Measurements from ENCODE around the gene MAPK9.
A peak's percentile ranks its signal among the peaks of the same experiment; 100 is the strongest.

The MAPK9 gene

DNA sequence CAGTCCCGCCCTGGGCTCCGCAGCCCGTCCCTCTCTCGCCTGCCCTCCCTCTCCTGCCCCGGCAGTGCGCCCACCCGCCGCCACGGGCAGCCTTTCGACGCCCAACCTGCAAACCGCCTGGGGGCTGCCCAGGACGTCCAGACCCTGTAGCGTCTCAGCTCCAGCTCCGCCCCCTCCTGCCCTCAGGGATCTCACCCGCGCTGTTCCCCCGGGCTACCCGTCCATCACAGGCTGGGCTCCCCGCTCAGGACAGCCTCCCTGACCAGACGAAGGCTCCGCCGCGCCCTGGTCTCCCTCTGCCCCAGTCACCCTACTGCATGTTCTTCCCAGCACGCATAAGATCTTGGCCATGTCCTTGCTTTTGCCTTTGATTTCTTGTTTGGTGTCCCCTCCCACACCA is 84.3 kb downstream of the MAPK9 start:
- no peak for TF ChIP-seq CTCF (conservative IDR thresholded peaks at IDR 0.05; ENCODE audit: low read depth, low read length)
- no peak overlapping the region for H3K4me3 ChIP-seq (ENCODE audit: low read length)
- no peak for DNase-seq (ENCODE audit: low read depth)

GRCh38 chr5:180206993-180207392 is 84.9 kb downstream of the MAPK9 start:
- TF ChIP-seq CTCF (conservative IDR thresholded peaks at IDR 0.05; ENCODE audit: low read depth, low read length) = no peak

DNA sequence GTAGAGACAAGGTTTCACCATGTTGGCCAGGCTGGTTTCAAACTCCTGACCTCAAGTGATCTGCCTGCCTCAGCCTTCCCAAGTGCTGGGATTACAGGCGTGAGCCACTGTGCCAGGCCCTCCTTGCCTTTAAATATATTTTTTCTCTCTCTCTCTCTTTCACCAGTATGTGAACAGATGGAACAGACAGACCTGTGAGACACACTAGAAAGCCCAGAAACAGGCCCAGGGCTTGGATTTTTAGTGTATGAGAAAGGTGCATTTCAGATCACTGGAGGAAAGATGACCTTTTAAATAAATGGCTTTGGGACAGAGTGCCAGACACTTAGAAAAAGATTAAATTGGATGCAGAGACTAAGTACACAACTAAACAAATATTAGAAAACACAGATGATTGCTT is 86.0 kb downstream of the MAPK9 start:
- DNase-seq (ENCODE audit: low read depth) = no peak
- TF ChIP-seq CTCF (conservative IDR thresholded peaks at IDR 0.05; ENCODE audit: low read depth, low read length) = no peak
- no peak overlapping the region for H3K4me3 ChIP-seq (ENCODE audit: low read length)

More at GRCh38 chr5:180206993-180207392, 84.9 kb downstream of the MAPK9 start:
- H3K4me3 ChIP-seq (ENCODE audit: low read length) = no peak overlapping the region
- no peak for DNase-seq (ENCODE audit: low read depth)

DNA sequence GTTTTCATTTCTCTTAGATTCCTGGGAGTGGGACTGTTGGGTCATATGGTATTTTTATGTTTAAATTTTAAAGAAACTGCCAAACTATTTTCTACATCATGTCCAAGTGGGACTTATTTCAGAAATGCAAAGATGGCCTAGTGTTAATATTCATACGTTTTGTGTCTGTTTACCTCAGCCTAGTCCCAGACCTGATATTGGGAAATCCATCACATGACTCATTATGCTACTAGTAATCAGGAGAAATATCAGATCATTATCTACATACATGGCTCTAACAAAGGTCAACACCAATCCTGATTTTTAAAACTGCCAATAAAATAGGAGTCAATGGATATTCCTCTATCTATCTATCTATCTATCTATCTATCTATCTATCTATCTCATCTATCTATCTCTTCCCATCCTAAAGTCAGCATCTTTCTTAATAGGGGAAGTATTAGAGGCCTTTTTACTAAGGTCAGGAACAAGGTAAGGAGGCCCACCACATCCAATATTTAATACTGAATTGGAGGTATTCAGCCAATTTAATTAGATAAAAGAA is 87.5 kb downstream of the MAPK9 start:
- H3K4me3 ChIP-seq (ENCODE audit: low read length) = no peak overlapping the region
- no peak for TF ChIP-seq CTCF (conservative IDR thresholded peaks at IDR 0.05; ENCODE audit: low read depth, low read length)
- DNase-seq (ENCODE audit: low read depth) = no peak

GRCh38 chr5:180202939-180203573 is 88.8 kb downstream of the MAPK9 start:
- DNase-seq (ENCODE audit: low read depth) = no peak
- H3K4me3 ChIP-seq (ENCODE audit: low read length) = no peak overlapping the region

DNA sequence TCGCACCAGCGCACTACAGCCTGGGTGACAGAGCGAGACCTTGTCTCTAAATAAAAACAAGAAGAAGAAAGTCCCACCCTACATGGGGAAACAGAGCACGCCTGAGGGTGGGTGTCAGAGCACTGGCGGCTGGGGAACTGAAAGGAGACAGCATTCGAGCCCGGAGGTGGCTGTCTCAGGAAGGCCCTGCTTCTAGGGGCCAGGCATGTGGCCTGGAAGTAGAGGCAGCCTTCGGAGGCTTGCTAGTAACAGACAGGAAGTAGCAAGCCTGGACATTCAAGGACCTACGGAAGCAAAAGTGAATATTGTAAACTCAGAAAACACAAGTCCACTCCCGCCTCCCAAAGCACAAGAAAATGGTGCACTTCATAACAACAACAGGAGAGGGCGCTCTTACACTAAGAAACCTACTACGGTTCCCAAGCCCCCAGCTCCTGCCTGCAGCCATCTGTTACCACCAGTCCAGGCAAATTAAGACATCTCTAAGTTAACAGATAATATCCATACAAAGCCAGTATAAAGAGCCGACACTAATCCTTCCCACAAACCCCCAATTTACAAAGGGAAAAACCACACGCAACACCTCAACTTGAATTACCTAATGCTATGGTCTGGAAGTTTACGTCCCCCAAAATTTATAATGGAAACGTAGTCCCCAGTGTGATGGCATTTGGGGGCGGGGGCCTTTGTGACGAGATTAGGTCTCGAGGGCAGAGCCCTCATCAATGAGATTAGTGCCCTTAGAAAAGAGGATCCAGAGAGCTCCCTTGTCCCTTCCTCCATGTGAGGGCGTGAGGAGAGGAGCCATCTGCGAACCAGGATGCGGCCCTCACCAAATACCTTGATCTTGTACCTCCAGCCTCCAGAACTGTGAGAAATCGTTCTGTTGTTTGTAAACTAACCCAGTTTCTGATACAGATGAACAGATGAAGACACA is 90.6 kb downstream of the MAPK9 start:
- no peak for DNase-seq (ENCODE audit: low read depth)
- TF ChIP-seq CTCF (conservative IDR thresholded peaks at IDR 0.05; ENCODE audit: low read depth, low read length) = peak; percentile 39
- no peak overlapping the region for H3K4me3 ChIP-seq (ENCODE audit: low read length)

More at GRCh38 chr5:180202939-180203573, 88.8 kb downstream of the MAPK9 start:
- TF ChIP-seq CTCF (conservative IDR thresholded peaks at IDR 0.05; ENCODE audit: low read depth, low read length) = no peak
